Transverse colon (tissue), 4 donors: ENCODE results near the gene HSP90AA1. TPM values are rescaled to one million over a fixed set of nuclear protein-coding genes. Genes with fewer than 3 reads are reported as not detected.
"Not testable (repeated sequence)": the region's sequence is repeated elsewhere in the genome, so short reads cannot be mapped to it uniquely, and the experiment has no call there.

Experiments
- DNase-seq: peaks from one replicate; pipeline ENCODE4 v3.0.0-alpha.2; 2019
- H3K27ac ChIP-seq, 4 donors: fragments of 200-600 bp; sonication (generic); 2 replicates each; pipeline ENCODE4 v1.5.1; 2016 to 2018; ENCODE audit warnings: inconsistent platforms in 4 of 4
- H3K27me3 ChIP-seq: fragments of 200-600 bp; sonication (generic); 2 replicates; pipeline ENCODE4 v1.5.1; 2017; ENCODE audit warnings: inconsistent platforms
- H3K36me3 ChIP-seq, 4 donors: fragments of 200-600 bp; sonication (generic); 2 replicates each; pipeline ENCODE4 v1.5.1; 2017 to 2019; ENCODE audit warnings: inconsistent platforms in 4 of 4
- H3K4me1 ChIP-seq, 4 donors: fragments of 200-600 bp; sonication (generic); 2 replicates each; pipeline ENCODE4 v1.5.1; 2017 to 2020; ENCODE audit warnings: inconsistent platforms in 4 of 4
- H3K4me3 ChIP-seq, 4 donors: fragments of 200-600 bp; sonication (generic); 1 replicate in 1 of 4; 2 replicates in 3 of 4; pipeline versions ENCODE4 v1.5.1 to v1.6.1; 2017 to 2019; ENCODE audit warnings: inconsistent platforms in 4 of 4
- H3K9me3 ChIP-seq, 2 donors: fragments of 200-600 bp; sonication (generic); 2 replicates each; pipeline ENCODE4 v1.5.1; 2017 to 2019; ENCODE audit warnings: inconsistent platforms in 2 of 2
- EP300 ChIP-seq: sonication (generic); formaldehyde crosslinking; IDR thresholded peaks from one replicate; pipeline ENCODE4 v1.6.1; 2017; ENCODE audit warnings: antibody characterized with exemption, low read depth
- POLR2A ChIP-seq: fragments of 450-650 bp; IDR thresholded peaks from one replicate; pipeline ENCODE4 v1.6.1; 2016; ENCODE audit warnings: antibody characterized with exemption, mild to moderate bottlenecking, moderate library complexity
- POLR2AphosphoS5 ChIP-seq, 3 donors: sonication (generic); formaldehyde crosslinking; IDR thresholded peaks; one replicate each; pipeline ENCODE4 v1.6.1; 2016; ENCODE audit warnings: antibody characterized with exemption in 3 of 3
- WGBS, 2 donors: methylation state at CpG; one replicate each; pipeline ENCODE4 v1.1.5; 2018; ENCODE audit warnings: low coverage in 1 of 2; 5-methylcytosine and 5-hydroxymethylcytosine counted together
- in situ Hi-C, 4 donors: fragments of 200-750 bp; cut with MboI; loops; one replicate each; pipeline versions ENCODE4 v1.15.0 to v1.15.1; 2017; ENCODE audit warnings: low sequenced_read_pairs in 3 of 4, low pct_ligation_motif_present in 1 of 4, low pct_unique_long_range_greater_than_20kb in 1 of 4
- intact Hi-C: fragments of 100-400 bp; cut with DNase I; formaldehyde crosslinking; loops from one replicate; pipeline ENCODE4 v1.15.1; 2023; ENCODE audit warnings: low total_unique reads
- total RNA-seq, 4 donors: library from RNA; depleted of rRNA; stranded (reverse); fragments of >200 nt; gene quantifications; one replicate each; pipeline ENCODE4 v1.1.0, GENCODE V29; 2016
- TF ChIP-seq, protein P1 (sequence below), 5 experiments: fragments of 200-600 bp in 3 of 5; fragments of 450-650 bp in 2 of 5; sonication (generic) in 3 of 5; IDR thresholded peaks; 1 replicate in 2 of 5; 2 replicates in 3 of 5; pipeline ENCODE4 v1.5.1; 2016 to 2017; ENCODE audit warnings: antibody characterized with exemption in 5 of 5, inconsistent platforms in 3 of 5, mild to moderate bottlenecking in 2 of 5, moderate library complexity in 1 of 5

Gene HSP90AA1
- total RNA-seq, 4 donors from 2014 or later, result 112 to 347 (median 235) TPM

DNA sequence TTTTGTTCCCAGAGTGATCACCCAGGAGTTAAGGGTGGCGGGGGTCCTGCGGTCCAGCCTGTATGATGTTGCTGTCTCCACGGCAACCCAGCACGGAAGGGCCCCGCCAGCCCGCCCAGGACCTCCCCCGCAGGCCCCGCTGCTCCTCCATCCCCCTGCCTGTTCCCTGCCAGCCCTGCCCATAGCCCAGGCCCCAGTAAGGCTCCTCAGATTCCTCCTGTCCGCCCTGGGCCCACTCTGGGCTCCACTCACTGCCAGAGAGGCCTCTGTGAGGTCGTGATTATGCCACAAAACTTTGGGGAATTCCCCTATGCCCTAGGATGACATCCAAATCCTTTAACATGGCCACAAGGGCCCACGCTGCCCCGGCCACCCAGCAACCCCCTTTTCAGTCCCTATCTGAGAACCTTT, 20.8 kb downstream of the HSP90AA1 start:
- intact Hi-C loops (no loop called here), in situ Hi-C loops (loop anchor here in 1 of 4 donors (25.0 kb wide), 1 partner anchor 246 kb away; the partner anchor contains the start of genes MOK and ZNF839)
- Histone ChIP-seq H3K36me3 (no peaks in the 10 kb centered on the region), H3K9me3 (no peaks in the 10 kb centered on the region), H3K4me3 (no peak overlapping the region), H3K27ac (no peak overlapping the region), H3K27me3 (no peaks in the 10 kb centered on the region), H3K4me1 (peaks cover 4 to 19% (median 8%) of the 10 kb centered on the region in 4 donors)
- DNase-seq, result no peak
- TF ChIP-seq, protein P1, sequence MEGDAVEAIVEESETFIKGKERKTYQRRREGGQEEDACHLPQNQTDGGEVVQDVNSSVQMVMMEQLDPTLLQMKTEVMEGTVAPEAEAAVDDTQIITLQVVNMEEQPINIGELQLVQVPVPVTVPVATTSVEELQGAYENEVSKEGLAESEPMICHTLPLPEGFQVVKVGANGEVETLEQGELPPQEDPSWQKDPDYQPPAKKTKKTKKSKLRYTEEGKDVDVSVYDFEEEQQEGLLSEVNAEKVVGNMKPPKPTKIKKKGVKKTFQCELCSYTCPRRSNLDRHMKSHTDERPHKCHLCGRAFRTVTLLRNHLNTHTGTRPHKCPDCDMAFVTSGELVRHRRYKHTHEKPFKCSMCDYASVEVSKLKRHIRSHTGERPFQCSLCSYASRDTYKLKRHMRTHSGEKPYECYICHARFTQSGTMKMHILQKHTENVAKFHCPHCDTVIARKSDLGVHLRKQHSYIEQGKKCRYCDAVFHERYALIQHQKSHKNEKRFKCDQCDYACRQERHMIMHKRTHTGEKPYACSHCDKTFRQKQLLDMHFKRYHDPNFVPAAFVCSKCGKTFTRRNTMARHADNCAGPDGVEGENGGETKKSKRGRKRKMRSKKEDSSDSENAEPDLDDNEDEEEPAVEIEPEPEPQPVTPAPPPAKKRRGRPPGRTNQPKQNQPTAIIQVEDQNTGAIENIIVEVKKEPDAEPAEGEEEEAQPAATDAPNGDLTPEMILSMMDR (IDR thresholded peaks at IDR 0.05), result no peak
- TF ChIP-seq EP300, result no peak
- TF ChIP-seq POLR2A, result no peak
- no peak for TF ChIP-seq POLR2AphosphoS5 (IDR thresholded peaks at IDR 0.05)
- 80 to 82% methylated on average over 1 to 12 of the region's 12 CpGs for WGBS, 2 donors

DNA sequence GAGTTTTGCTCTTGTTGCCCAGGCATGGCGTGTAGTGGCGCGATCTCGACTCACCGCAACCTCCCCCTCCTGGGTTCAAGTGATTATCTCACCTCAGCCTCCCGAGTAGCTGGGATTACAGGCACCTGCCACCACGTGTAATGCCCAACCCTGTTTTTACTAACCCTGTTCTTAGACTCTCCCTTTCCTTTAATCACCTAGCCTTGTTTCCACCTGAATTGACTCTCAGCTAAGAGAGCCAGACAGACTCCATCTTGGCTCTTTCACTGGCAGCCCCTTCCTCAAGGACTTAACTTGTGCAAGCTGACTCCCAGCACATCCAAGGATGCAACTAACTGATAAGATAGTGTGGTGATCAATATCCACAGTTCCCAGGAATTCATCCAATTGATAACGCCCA, 22.3 kb downstream of the HSP90AA1 start:
- intact Hi-C loops, H3K27ac ChIP-seq, H3K9me3 ChIP-seq, DNase-seq, H3K4me3 ChIP-seq, H3K36me3 ChIP-seq, H3K27me3 ChIP-seq: not testable (repeated sequence)
- H3K4me1 ChIP-seq, result peaks cover 4 to 19% (median 8%) of the 10 kb centered on the region in 4 donors
- 76 to 96% methylated on average over 5 to 8 of the region's 8 CpGs for WGBS, 2 donors
- in situ Hi-C loops, result loop anchor here in 1 of 4 donors (25.0 kb wide), 1 partner anchor 248 kb away; the partner anchor contains the start of genes MOK and ZNF839

DNA sequence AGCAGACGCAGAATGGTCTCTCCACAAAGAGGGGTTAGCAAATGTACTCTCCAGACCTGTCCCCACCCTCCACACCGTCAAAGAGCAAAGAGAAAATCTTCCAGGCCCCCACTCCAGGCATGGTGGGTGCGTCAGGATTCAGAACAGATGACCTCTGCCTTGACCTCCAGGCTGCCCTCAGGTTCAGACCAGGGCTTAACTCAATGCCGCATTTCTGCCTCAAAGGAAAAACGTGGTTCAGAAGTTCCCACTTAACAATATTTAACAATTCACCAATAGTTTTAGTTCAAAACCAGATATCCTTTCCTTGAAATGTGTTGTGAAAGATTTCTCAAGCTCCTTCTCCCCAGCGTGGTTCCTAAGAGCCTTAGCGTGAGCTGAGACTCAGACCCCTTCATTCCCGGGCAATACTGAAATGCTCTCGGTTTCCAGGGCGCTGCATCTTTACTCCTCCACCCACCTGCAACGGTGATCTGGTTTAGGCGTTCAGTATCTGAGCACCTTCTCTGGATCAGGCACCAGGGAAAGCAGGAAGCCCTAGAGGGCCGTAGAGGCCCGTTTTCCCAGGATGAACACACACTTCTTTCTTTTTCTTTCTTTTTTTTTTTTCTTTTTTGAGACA, 22.9 kb downstream of the HSP90AA1 start:
- H3K4me1 ChIP-seq, result peaks cover 4 to 19% (median 8%) of the 10 kb centered on the region in 4 donors
- peak overlapping the region; percentile 50 to 69 (median 62) for H3K27ac ChIP-seq
- no peak for DNase-seq
- H3K36me3 ChIP-seq, result no peaks in the 10 kb centered on the region
- in situ Hi-C loops, result loop anchor here in 1 of 4 donors (25.0 kb wide), 1 partner anchor 248 kb away; the partner anchor contains the start of genes MOK and ZNF839
- H3K27me3 ChIP-seq, result no peaks in the 10 kb centered on the region
- peak overlapping the region in 1 of 4 donors; percentile 20 for H3K4me3 ChIP-seq
- intact Hi-C loops, result no loop called here
- H3K9me3 ChIP-seq, result no peaks in the 10 kb centered on the region
- 63 to 64% methylated on average over 4 to 14 of the region's 14 CpGs for WGBS, 2 donors
- TF ChIP-seq POLR2A (no peak), POLR2AphosphoS5 (IDR thresholded peaks at IDR 0.05) (no peak), EP300 (no peak)
- TF ChIP-seq, protein P1 (IDR thresholded peaks at IDR 0.05), result no peak

DNA sequence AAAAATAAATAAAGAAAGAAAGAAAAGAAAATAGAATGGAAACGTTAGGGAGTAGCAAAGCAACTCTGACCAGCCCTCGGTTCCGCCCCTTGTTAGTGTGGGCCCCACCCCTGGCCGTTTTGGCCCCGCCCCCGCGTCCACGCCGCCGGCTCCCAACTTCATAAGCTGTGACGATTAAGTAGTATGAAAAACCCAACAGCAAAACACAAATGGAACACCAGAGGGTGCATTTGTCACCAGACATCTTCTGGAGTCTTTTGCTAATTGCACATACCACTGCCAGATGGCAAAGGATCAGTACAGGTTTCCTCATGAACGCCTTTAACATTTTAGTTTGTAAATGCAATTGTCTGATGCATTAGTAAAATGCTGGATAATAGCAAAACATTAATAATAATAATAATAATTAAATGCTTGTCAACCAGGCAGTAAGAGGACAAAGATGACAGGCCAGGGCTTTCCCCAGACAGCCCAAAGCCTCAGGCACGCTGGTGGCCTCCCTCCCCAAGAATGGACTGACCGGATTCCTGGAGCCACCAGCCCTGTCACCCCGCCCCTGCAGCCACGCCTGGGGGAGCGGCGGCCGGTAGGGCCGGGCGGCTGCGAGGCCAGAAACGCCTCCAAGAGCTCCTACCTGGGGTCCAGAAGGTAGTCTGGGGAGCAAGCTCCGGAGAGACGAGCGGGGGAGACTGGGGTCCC, 23.6 kb downstream of the HSP90AA1 start:
- Histone ChIP-seq H3K4me3 (peak overlapping the region in 1 of 4 donors; percentile 20), H3K9me3 (no peaks in the 10 kb centered on the region), H3K36me3 (no peaks in the 10 kb centered on the region), H3K27me3 (no peaks in the 10 kb centered on the region), H3K4me1 (peaks cover 4 to 19% (median 8%) of the 10 kb centered on the region in 4 donors), H3K27ac (peak overlapping the region; percentile 50 to 69 (median 62))
- WGBS, 2 donors, result 13 to 15% methylated on average over 6 to 26 of the region's 26 CpGs
- DNase-seq, result peak; percentile 90
- in situ Hi-C loops, result loop anchor here in 1 of 4 donors (25.0 kb wide), 1 partner anchor 249 kb away; the partner anchor contains the start of genes MOK and ZNF839
- intact Hi-C loops, result no loop called here
- TF ChIP-seq POLR2A, result no peak
- TF ChIP-seq POLR2AphosphoS5 (IDR thresholded peaks at IDR 0.05), result peak in 1 of 3 donors; percentile 23
- TF ChIP-seq, protein P1 (IDR thresholded peaks at IDR 0.05), result peak; percentile 21 to 48 (median 35)
- no peak for TF ChIP-seq EP300
